ENCODE data around the gene FNDC8.

DNA sequence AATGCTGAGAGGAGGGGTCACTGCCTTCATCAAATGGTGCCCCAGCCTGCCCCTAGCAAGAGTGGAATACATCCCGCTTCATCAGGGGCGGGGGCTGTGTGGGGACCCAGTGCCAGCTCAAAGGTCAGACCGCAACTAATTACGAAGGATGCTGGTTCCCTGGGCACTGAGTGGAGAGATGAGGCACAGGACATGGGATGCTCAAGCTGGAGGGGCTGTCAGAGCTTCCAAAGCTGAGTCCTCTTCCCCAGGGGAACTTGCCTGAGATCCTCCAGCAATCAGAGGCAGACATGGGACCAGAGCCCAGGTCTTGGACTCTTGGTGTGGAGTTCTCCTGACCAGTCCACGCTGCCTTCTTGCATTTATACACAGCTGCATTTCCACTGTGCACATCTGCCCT is 45.1 kb downstream of the FNDC8 start:
- TF ChIP-seq CTCF (IDR thresholded peaks at IDR 0.05) (no peak), POLR2A (IDR thresholded peaks at IDR 0.05) (no peak)
